HG03442 (cell line): ENCODE results near the gene ITGB5.
"Not testable (repeated sequence)": the region's sequence is repeated elsewhere in the genome, so short reads cannot be mapped to it uniquely, and the experiment has no call there.

Source experiments
- ATAC-seq: cut with Tn5 transposase; IDR thresholded peaks from one replicate; pipeline ENCODE4 v1.9.1; 2021; ENCODE audit warnings: mild to moderate bottlenecking, moderate library complexity; ENCODE audit not compliant: unreplicated experiment

Gene ITGB5

DNA sequence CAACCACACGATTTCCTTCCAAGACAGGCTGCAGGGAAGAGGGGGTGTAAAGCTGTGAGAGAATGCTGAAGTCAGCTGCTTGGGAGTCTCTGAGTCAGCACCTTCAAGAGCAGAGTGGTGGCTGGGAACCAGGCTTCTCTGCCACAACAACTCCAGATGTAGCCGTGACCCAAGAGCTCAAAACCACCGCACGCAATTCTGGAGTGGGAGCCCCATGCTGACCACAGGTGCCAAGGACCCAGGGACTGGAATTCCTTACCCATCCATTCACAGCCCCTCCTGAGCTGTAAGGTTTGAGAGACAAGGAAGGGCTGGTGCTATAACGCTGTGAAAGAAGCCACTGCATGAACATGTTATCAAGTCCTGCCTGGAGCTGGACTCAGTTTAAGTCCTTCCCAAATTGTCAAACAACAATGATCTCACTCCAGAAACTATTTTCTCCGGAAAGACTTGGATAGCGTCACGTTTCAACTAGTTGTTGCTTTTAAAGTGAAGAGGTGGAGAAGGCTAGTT lies 95.5 kb downstream of the ITGB5 start:
- ATAC-seq = no peak

DNA sequence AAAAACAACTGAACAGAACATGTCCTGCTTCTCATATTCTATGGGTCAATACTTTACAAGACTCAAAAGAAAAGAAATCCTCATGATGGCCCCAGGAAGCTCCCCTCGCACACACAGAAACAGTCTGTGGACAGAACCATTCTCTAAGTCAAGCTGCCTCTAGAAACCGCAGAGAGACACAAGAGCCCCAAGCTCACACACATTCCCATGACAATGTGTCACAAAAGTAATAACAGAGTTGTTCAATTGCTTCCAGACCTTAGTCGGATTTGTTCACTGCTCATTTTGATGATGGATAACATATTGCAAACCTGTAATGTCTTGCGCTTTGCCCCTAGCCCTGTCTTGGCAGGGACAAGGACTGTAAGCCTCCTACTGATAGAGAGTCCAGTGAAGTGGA lies 96.0 kb downstream of the ITGB5 start:
- no peak for ATAC-seq

DNA sequence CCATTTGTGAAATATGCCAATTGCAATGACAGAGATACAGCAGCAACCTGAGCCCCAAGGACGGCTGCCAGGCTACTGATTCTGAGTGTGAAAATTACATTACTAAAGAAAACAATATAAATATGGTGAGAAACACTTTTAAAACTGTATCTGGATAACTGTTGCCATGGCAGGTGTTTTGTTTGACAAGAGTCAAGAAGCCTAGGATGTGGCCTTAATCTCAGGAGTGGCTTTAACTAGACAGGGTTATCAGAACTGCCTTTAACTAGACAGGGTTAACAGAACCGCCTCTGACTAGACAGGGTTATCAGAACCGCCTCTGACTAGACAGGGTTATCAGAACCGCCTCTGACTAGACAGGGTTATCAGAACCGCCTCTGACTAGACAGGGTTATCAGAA lies 98.1 kb downstream of the ITGB5 start:
- ATAC-seq = not testable (repeated sequence)

DNA sequence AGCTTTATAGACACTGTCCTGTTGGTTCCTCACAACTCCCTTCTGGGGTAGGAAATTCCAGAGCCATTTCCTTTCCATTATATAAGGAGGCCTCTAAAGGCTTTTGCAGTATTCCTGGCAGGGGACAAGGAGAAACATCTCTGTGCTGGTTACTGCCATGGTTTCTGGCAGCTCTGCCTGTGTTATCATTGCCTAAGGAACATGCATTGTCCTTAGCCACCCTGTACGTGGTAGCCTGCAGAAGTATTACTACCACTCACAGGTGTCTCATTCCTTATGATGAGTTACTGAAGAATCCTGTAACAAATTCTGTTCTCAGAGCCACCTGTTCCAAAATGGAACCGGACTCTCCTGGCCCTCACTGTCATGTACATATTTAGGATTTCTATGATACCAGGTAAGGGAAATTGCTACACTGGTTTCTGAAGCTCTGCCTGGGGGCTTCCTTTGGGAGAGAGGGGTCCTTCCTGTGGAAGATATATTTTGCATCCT lies 98.9 kb downstream of the ITGB5 start:
- ATAC-seq = no peak

DNA sequence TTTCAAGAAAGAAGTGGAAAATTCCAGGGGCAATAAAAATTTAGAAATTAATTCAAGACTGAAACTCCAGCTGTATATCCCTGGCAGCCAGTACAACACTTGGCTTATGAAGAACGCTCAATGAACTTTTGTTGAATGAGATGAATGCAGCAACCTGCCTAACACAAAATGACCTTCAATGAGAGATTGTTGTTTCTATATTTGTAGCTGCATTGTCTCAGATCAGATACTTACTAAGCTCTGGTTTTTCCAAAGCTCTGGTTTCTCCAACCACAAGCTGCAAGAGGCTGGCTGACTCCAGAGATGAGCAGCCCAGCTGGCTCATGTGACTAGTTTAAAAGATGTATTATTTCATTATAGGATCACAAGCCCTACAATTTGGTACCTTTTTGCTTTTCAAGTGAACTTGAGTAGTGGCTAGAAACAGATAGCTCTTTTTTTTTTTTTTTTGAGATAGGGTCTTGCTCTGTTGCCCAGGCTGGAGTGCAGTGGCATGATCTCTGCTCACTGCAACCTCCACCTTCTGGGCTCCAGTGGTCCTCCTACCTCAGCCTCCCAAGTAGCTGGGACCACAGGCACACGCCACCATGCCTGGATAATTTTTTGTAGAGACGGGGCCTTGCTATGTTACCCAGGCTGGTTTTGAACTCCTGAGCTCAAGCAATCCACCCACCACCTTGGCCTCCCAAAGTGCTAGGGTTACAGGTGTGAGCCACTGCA lies 99.5 kb downstream of the ITGB5 start:
- ATAC-seq = no peak

DNA sequence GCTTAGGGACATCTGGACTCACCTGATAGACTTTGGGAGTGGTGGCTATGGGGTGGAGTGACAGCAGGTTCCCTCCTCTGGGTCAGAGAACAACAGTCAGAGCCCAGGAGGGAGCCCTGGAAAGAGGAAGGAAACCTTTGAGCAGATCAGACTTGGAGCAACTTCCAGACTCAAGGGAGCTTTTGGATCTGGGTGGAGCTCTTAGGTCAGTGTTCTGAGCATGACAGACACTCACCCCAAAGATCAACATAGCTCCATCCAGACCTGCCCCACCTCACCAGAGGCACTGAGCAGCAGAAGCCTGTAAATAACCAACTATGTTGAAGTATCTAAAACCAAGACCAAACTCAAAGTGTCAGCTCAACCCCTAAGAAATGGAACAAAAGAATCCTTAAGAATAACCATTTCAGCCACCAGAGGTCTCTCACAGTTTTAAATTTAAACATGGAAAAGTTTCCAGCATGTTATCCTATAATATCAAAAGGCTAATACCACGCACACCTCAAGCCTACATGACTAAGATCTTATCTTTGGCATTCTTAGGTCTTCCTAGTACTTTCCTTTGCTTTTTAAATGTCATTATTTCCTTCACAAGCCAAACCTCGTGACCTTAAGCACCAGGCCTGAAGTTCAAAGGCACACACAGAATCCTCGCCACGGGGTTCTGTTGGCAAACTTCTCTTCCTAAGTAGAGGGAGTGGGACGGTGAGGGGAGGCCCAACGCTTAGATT lies 100.5 kb downstream of the ITGB5 start:
- no peak for ATAC-seq

DNA sequence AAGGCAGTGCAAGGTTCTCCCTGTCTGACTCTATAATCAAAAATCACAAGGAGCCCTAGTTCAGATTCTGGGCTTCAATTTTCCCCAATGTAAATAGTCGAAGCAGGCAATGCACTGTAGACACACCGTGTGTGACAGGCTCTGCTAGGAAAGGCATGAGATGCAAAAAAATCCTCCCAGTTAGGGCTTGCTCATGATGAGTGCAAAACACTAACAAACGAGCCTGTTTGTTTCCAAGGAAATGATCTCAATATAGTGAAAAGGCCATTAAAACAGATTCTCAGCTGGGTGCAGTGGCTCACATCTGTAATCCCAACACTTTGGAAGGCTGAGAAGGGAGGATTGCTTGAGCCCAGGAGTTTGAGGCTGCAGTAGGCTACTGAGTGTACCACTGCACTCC lies 101.2 kb downstream of the ITGB5 start:
- ATAC-seq = no peak

DNA sequence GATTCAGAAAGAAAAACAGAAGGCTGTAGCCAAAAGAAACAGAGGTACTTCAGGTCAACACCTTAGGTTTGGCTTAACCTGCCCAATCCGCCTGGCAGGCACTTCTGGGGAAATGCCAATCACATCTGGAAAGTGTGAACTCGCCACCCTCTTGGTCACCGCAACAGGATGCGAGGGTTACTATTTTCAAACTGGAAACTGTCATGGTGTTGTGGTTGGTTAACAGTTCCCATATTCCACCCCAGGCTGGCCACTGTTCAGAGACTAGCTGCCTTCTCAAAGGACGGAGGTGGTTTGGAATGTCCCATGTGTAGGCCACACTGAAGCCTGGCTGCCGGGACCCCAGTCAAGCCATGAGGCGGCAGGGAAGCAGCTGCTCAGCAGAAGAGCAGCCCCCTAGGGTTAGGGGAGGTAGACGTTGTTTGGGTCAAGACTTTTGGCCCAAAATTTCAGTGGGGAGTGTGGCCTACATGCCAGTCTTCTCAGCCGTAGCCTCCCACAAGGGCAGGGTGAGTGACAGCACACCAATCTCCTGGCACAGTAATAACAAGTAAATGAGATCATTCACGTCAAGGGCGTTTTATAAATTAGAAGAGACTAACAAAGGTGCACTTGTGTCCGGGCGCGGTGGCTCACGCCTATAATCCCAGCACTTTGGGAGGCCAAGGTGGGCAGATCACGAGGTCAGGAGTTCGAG lies 102.3 kb downstream of the ITGB5 start:
- peak; percentile 61 for ATAC-seq

DNA sequence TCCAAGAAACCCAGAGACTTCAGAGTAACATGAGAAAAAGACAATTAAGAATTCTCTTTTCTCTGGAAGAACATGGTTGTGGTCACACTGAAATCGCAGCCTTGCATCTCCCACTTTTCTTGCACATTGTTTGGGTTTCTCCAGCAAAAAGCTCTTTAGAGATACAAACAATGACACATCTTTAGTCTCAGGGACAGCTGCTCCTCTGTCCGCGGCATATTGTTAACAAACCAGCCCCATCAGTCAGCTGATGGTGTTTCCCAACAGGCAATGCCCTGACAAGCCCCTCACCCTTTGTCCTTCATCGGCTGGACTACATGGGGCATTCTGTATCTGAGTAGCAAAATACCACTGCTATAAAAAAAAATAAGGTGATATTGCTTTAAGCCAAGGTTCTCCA lies 103.5 kb downstream of the ITGB5 start:
- no peak for ATAC-seq

DNA sequence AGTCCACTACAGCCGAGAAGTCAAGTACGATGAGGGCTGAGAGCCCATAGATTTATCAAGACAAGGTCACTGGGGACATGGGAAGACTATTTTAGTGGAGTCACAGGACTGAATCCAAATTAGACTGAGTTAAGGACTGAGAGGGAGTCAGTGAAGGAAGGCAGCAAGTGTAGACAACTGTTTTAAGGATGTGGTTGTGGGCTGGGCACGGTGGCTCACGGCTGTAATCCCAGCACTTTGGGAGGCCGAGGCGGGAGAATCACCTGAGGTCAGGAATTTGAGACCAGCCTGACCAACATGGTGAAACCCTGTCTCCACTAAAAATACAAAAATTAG lies 104.8 kb downstream of the ITGB5 start:
- ATAC-seq = not testable (repeated sequence)

DNA sequence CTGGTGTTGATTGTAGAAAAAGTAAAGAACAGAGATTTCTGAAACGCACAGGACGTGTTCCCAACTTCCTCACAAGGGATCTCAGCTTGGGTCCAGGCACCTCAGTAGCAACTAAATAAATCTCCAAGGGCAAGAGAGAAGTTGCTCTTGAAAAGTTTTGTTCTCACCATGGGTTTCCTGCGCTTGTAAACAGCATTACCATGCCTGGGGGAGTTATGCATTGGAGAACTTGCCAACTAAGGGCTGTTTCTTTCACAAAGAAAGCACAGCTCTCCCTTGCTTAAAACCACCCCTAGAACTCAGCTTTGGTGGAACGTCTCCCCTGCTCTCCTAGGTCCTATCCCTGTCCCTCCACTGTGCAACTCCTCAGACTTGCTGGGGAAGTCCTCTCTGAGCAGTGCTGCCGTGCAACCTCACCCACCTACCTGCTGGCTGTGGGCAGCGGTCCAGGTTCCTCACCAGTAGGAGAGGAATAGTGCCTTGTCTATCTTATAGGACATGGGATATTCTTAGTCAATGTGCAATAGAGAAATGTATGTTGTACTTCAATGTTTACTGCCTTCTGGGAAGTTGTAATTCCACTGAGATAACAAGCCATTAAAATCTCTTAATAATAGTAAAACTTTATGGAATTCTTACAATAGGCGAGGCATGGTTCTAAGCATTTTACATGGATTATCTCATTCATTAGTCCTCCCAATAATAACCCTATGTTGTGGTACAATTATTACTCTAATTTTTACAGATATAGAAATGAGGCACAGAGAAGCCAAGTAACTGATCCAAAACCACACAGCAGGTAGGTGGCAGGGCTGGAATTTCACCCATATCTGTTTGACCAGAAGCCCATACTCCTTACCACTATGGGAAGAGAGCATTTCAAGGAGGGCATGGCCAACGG lies 105.4 kb downstream of the ITGB5 start:
- ATAC-seq = no peak

DNA sequence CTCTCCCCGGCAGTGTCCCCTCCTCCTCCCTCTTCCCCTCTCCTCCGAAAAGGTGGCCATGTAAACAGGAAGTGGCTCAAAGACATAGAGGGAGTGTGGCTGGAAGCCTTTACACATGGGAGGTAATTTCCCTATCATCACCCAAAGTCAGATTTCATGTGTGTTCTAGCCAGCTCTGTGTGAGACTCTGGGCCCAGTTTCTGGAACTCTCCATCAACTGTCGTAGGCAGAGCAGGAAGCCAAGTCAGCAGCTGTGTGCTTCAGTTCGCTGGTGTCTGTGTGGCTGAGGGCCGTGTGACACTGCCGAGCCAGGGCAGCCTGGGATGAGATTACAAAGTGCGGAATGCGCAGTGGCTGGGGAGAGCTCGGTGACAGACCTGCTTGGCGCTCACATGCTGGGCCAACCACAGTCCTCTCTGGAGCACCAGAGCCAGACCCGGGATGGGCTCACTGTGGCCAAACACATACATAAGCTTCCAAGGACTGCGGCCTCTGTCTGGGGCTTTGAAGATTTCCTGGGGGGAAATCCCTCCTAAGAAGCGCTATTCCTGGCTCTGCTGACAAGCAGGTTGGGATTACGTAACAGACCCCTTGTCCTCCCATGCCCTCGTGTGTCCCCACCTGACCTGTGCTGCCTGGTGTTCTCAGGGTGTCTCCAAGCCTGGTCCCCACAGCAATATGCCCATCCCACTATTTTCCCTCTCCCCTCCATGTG lies 106.2 kb downstream of the ITGB5 start:
- ATAC-seq = no peak

DNA sequence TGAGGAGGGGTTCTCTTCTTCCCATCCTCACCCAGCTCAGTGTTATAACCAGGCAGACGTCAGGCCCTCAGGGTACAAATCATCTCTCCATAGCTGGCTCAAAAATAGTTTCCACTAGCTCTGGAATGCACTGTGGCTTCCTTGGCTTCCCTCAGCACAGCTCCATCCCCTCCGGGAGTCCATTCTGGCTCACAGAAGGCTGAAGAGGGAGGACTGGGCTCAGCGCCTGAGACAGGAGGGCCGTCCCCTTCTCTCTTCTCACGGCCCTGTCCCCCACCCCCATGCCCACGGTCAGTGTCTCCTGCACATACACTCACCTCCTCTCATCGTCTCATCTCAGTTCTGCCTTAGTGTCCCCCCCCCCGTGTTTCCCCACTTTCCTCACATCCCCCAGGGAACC lies 106.8 kb downstream of the ITGB5 start:
- ATAC-seq = no peak

DNA sequence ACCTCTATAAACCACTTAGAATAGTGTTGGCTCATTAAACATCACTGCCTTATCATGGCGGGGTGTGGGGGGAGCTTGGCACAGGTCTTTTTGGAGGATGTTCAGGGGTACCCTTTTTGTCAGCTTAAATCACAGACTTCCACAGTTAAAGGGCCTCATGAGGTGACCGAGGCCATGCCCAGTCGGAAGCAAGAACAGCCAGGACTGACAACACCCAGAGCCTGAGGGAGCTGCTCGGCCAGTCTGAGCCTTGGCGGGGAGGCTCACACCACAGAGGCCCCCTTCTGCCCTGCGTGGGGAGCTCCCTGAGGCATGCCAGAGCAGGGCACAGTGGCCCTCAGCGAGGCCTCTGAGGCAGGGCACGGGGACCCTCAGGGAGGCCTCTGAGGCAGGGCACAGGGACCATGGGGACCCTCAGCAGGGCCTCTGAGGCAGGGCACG lies 107.4 kb downstream of the ITGB5 start:
- no peak for ATAC-seq

DNA sequence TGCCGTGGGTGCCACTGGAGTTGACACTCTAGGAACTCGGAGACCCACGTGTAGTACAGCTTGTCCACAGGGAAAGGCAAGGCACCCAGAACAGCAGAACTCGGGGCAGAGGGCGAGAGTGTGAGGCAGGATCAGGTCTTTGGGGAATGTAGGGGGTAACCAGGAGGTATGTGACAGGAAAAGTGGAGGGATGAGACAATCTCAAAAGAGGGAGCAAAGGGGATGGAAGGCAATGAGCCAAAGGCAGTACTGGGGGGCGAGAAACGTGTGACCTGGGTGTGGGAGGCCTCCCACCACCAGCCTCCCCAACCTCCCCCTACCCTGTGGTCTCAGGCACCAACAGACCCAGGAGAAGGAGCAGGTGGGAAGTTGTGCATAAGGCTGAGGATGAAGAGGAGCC lies 108.0 kb downstream of the ITGB5 start:
- no peak for ATAC-seq

DNA sequence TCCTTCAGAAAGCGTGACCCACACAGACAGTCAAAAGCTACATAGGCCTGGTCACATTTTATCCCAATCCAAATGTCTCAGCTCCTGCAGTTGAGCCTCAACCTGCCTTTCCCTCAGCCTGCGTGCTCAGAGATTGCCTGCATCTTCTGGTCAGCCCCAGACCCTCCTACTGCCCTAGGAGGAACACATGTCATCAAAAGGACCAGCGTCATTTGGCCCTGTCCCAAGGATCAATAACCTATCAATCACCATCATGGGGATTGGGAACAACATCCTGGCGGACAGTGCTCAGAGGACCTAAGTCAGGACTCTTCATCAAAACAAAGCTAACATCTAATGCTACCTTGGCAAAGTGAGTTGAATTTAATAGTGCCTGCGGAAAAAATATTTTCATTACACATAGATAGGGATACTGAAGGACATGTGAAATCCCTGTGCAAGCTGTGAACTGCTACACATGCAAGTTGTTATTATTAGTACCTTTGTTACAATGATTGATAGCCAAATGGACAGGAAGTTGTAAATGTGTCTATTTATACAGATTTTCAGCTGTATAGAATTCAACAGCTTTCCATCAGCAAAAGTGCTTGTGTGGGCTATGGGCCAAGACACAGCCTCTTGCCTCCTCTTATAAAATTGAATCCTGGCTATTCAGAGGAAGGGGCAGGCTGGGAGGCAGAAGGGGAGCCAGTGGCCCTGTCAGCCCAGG lies 109.2 kb downstream of the ITGB5 start:
- no peak for ATAC-seq

DNA sequence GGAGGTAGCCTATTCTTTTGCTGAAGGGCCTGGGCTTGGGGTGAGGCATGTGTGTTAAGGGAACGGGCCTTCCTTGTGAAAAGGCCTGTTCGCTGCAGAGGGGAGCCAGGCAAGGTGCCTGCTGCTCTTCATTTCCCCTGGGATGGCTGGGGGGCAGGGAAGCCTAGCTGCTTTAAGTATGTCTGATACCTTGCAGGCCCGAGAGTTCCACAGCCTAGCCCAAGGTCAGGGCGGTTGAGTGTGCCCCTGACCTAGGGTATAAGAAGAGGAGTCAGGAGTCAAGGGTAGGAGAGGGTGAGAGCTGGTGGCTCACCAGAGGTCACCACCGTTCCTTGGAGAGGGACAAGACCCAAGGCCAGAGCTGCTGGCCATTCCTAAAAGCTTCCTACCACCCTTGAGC lies 110.3 kb downstream of the ITGB5 start:
- no peak for ATAC-seq

DNA sequence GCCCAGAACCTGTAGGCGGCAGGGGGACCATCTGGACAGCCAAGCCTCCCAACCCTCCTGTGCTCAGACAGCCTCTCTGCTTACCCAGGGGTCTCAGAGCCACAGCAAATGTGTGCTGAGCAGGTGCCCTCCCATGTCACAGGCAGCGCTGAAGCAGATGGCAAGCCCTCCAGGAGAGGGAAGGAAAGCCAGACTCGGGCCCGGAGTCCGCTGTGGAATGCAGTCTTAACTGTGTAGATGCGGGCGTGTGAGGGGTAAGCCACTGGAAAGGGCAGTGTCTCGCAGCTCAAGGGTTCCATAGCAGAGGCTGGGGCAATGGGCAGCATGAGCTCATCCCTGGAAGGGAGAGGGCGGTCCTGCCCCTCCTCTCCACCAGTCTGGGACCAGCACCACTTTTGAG lies 111.3 kb downstream of the ITGB5 start:
- ATAC-seq = no peak

DNA sequence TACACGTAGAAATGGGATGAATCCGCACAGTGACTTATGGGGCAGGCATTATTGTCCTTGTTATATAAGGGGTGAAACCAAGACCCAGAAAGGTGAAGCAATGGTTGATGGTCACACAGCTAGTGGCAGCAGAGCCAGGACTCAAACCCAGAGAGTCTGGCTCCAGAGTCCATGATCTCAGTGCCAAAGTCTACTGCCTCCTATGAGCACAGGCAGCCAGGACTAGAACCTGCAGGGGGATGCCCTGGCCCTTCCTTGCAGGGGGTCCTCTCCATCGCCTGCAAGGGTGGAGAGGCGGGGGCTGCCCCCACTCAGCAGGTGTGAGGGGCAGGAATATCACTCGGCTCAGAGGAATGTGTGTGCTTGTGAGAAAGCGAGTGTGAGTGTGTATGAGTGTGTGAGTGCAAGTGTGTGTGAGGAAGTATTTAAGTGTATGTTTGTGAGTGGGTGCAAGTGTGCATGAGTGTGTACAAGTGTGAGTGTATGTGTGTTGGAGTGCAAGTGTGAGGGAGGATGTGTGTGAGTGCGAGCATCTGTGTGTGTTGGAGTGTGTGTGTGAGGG lies 112.2 kb downstream of the ITGB5 start:
- no peak for ATAC-seq
